NT2/D1 (cell line): ENCODE measurements around the gene DTD1.

ENCODE experiments used
- DNase-seq: peaks from one replicate; pipeline ENCODE4 v3.0.0-alpha.2; 2011; ENCODE audit warnings: low read depth, low spot score
- H3K27me3 ChIP-seq: 2 replicates; pipeline ENCODE4 v1.6.0; 2011; ENCODE audit warnings: mild to moderate bottlenecking; ENCODE audit not compliant: insufficient read length, insufficient read depth
- H3K36me3 ChIP-seq: 2 replicates; pipeline ENCODE4 v1.6.1; 2011; ENCODE audit warnings: mild to moderate bottlenecking, low read length, mixed read lengths; ENCODE audit not compliant: insufficient read depth, insufficient read length
- H3K4me1 ChIP-seq: 2 replicates; pipeline ENCODE4 v1.5.1; 2011; ENCODE audit not compliant: insufficient read depth, insufficient read length
- H3K4me3 ChIP-seq: 2 replicates; pipeline ENCODE4 v1.5.1; 2011; ENCODE audit warnings: low read depth; ENCODE audit not compliant: insufficient read length
- H3K9ac ChIP-seq: 2 replicates; pipeline ENCODE4 v1.6.0; 2011; ENCODE audit warnings: low read depth; ENCODE audit not compliant: insufficient read length
- H3K9me3 ChIP-seq: 2 replicates; pipeline ENCODE4 v1.5.1; 2011; ENCODE audit warnings: mild to moderate bottlenecking, low read length; ENCODE audit not compliant: insufficient read depth
- SUZ12 ChIP-seq: IDR thresholded peaks from 2 replicates; pipeline ENCODE4 v1.6.1; 2011; ENCODE audit not compliant: insufficient read length, insufficient read depth; ENCODE audit errors: extremely low read depth
- YY1 ChIP-seq: IDR thresholded peaks from 2 replicates; pipeline ENCODE4 v1.6.1; 2011; ENCODE audit not compliant: insufficient read length, insufficient read depth
- ZNF274 ChIP-seq: IDR thresholded peaks from 2 replicates; pipeline ENCODE4 v1.6.1; 2011; ENCODE audit warnings: mild to moderate bottlenecking, low read depth, low read length

DTD1 gene

DNA sequence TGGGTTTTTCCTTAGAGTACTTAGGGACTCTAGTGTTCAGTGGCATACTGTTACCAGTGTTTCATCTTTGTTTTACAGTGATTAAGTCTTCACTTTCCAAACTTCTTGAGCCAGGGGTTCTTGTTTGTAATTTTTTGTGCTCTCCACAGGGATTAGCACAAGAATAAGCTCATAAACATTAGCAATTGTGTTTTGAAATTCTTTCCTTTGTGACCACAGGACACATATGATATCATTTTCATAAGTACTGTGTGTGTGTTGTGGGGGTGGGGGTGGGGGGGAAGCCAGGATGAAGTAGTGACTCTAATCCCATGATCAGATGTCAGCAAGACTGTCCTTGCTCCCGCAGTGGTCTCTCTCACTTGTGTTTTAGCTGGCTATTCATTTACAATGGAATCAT, 124.3 kb downstream of the DTD1 start:
- no peaks in the 10 kb centered on the region for H3K27me3 ChIP-seq
- no peak overlapping the region for H3K4me3 ChIP-seq
- H3K9ac ChIP-seq, result no peak overlapping the region
- no peak for DNase-seq
- H3K36me3 ChIP-seq, result no peaks in the 10 kb centered on the region
- H3K9me3 ChIP-seq, result no peaks in the 10 kb centered on the region
- H3K4me1 ChIP-seq, result no peaks in the 10 kb centered on the region
- no peak for TF ChIP-seq YY1
- TF ChIP-seq ZNF274, result no peak
- TF ChIP-seq SUZ12, result no peak

DNA sequence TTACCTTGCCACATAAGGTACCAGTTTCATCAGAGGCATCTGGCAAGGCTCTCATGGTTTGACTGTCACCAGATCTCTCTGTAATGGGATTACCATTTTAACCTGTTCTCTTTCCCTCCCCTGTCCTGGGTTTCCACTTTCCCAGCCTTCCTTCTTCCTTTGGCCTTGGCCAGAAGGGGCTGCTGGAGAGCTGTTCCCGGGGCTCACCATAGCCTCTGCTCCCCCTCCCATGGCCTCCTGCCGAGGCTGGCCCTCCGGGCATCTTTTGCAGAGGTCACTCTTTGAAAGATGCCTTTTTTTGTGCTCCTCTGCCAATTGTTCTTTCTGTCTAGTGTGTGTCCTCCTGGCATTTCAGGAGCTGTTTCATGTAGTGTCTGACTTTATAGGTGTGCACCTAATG, 125.0 kb downstream of the DTD1 start:
- Histone ChIP-seq H3K36me3 (no peaks in the 10 kb centered on the region), H3K9ac (no peak overlapping the region), H3K4me1 (no peaks in the 10 kb centered on the region), H3K9me3 (no peaks in the 10 kb centered on the region), H3K27me3 (no peaks in the 10 kb centered on the region), H3K4me3 (no peak overlapping the region)
- no peak for TF ChIP-seq SUZ12
- TF ChIP-seq ZNF274, result no peak
- TF ChIP-seq YY1, result no peak
- peak; percentile 23 for DNase-seq

DNA sequence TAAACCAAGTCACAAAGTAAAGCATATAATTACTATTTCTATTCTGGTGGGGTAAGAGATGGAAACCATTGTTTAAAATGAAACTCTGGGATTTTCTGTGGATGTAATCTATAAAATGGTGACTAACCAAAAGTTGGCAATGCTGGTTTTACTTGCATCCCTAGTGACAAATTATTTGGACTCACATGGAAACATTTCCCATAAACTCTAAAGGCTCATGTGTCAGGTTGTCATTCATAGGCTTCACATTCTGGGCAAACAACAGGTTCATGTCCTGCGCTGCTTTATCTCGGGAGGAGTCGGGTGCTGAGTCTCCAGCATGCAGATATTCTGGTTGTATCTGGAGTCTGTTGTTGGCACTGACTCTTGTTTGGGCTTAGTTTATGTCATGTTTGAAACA, 127.7 kb downstream of the DTD1 start:
- no peak for DNase-seq
- Histone ChIP-seq H3K4me3 (no peak overlapping the region), H3K36me3 (no peaks in the 10 kb centered on the region), H3K27me3 (no peaks in the 10 kb centered on the region), H3K9me3 (no peaks in the 10 kb centered on the region; the same call in 1 of the 2 replicates), H3K4me1 (no peaks in the 10 kb centered on the region), H3K9ac (no peak overlapping the region)
- TF ChIP-seq YY1 (no peak), SUZ12 (no peak), ZNF274 (no peak)

DNA sequence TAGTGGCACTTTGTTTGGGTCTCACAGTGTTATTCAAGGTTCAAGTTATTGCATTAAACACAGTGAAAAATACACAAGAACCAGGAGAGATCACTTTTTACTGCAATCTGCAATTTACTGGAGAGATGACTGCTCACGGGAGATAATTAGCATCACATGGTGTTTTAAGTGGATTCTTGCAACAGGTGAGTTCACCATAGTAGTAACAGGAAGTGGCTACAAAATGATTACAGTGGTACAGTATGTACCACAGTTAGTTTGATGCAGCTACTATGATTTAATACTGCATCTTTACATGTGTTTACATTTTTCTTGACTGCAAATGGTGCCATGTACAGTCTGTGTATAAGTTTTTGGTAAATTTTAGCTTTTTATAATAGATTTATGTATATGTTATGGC, 129.2 kb downstream of the DTD1 start:
- H3K36me3 ChIP-seq, result no peaks in the 10 kb centered on the region
- TF ChIP-seq ZNF274, result no peak
- no peak for TF ChIP-seq SUZ12
- no peak for TF ChIP-seq YY1
- no peaks in the 10 kb centered on the region for H3K4me1 ChIP-seq
- no peak for DNase-seq
- H3K4me3 ChIP-seq, result no peak overlapping the region
- no peak overlapping the region for H3K9ac ChIP-seq
- no peaks in the 10 kb centered on the region for H3K27me3 ChIP-seq
- no peaks in the 10 kb centered on the region; the same call in 1 of the 2 replicates for H3K9me3 ChIP-seq

GRCh38 chr20:18718129-18718528, 130.3 kb downstream of the DTD1 start:
- Histone ChIP-seq H3K9me3 (no peaks in the 10 kb centered on the region; the same call in 1 of the 2 replicates), H3K36me3 (no peaks in the 10 kb centered on the region), H3K9ac (no peak overlapping the region), H3K4me3 (no peak overlapping the region), H3K4me1 (no peaks in the 10 kb centered on the region), H3K27me3 (no peaks in the 10 kb centered on the region)
- no peak for DNase-seq
- TF ChIP-seq ZNF274 (no peak), YY1 (no peak), SUZ12 (no peak)

DNA sequence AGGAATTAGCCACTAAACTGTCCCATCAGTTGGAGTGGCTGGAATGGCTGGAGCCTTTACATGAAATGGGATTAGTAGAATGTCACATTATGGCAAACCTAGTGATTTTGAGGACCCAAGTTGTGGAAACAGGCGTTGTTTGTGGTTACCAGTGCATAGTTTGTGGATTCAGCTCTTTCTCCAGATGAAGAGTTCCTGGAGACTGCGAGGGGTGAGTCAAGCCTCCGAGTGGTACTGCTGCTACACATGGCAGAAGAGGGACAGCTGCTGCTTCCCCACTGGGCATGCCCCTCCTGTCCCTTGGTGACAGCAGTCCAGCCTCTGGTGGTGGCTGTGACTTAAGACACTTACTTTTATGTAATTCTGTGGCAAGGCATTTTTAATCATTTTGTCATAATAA, 131.6 kb downstream of the DTD1 start:
- no peak overlapping the region for H3K9ac ChIP-seq
- H3K4me3 ChIP-seq, result no peak overlapping the region
- no peaks in the 10 kb centered on the region for H3K27me3 ChIP-seq
- H3K4me1 ChIP-seq, result no peaks in the 10 kb centered on the region
- no peaks in the 10 kb centered on the region for H3K36me3 ChIP-seq
- no peak for DNase-seq
- TF ChIP-seq YY1, result no peak
- no peak for TF ChIP-seq SUZ12
- TF ChIP-seq ZNF274, result no peak
- H3K9me3 ChIP-seq, result no peaks in the 10 kb centered on the region; the same call in 1 of the 2 replicates

DNA sequence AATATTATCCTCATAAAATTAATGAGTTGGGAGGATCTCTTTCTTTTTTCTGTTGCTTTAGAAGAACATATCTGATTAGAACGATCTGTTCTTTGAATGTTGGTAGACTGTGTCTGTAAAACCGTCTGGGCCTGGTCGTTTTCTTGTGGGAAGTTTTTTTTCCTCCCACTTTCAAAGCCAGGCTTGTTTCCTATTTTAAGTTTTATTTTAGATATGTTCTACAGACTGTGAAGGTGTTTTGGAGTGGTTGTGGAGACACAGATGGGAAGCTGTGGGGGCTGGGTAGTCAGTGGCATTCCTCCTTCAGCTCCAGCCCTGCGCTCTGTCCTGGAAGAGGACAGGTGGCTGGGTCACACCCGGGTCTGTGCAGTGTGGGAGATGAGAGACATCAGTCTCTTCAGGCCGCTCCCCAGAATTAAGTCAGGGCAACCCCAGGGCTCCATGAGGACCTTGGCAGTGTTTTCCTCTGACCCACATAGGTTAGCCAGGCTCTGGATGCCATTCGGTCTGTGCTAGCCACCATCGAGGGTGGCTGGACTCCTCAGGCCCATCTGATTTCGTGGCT, 133.8 kb downstream of the DTD1 start:
- Histone ChIP-seq H3K4me1 (no peaks in the 10 kb centered on the region), H3K4me3 (no peak overlapping the region), H3K9me3 (no peaks in the 10 kb centered on the region; the same call in 1 of the 2 replicates), H3K27me3 (no peaks in the 10 kb centered on the region), H3K9ac (no peak overlapping the region), H3K36me3 (no peaks in the 10 kb centered on the region)
- no peak for TF ChIP-seq ZNF274
- no peak for TF ChIP-seq SUZ12
- TF ChIP-seq YY1, result no peak
- no peak for DNase-seq

DNA sequence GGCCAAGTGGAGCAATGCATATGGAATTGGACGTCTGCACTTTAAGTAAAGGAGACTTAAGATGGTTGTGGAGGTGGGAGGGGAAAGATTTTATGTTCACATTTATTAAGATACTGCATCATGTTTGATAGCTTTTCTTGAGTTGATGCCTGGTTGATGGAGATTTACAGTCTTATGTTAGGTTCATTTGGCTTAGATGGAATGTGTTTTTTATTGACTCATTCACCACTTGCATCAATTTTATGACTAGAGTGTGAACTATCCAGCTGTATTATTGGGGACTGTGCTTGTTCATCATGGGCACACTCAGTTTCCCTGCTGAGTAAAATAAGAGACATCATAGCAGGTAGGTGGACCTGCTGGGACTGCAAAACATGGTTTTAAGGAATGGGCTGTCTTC, 134.5 kb downstream of the DTD1 start:
- no peak overlapping the region for H3K9ac ChIP-seq
- no peak overlapping the region for H3K4me3 ChIP-seq
- no peak for DNase-seq
- no peaks in the 10 kb centered on the region for H3K36me3 ChIP-seq
- no peaks in the 10 kb centered on the region for H3K4me1 ChIP-seq
- TF ChIP-seq ZNF274, result no peak
- no peak for TF ChIP-seq YY1
- TF ChIP-seq SUZ12, result no peak
- no peaks in the 10 kb centered on the region for H3K27me3 ChIP-seq
- H3K9me3 ChIP-seq, result no peaks in the 10 kb centered on the region; the same call in 1 of the 2 replicates
